Islet of Langerhans (tissue), 1 donor: ENCODE results near the gene DAZ4.
"Not testable (repeated sequence)": the region's sequence is repeated elsewhere in the genome, so short reads cannot be mapped to it uniquely, and the experiment has no call there.

Experiments
- FAIRE-seq: peaks from one replicate; lab custom pipeline; 2011; peaks lifted over from hg19 to GRCh38; lab: Jason Lieb, UNC

DAZ4 gene

GRCh38 chrY:24833619-24834018, at the start of gene DAZ4:
Gene DAZ4 (plus strand): TSS chrY:24833919. CDS start chrY:24834127, 208 bp downstream.
- FAIRE-seq = not testable (repeated sequence)

- FAIRE-seq = not testable (repeated sequence)
Observed at GRCh38 chrY:24813293-24813692, 20.4 kb upstream of the DAZ4 start, which contains the start of gene DAZ3. Gene DAZ3 (minus strand): TSS chrY:24813393. CDS start chrY:24813185, 208 bp downstream.

GRCh38 chrY:24821836-24822235, 11.9 kb upstream of the DAZ4 start:
- FAIRE-seq = not testable (repeated sequence)

GRCh38 chrY:24824184-24824879, 9.4 kb upstream of the DAZ4 start:
- FAIRE-seq = not testable (repeated sequence)

GRCh38 chrY:24825069-24825468, 8.7 kb upstream of the DAZ4 start:
- not testable (repeated sequence) for FAIRE-seq
